Stimulated activated effector memory CD8-positive, alpha-beta T cell treated with anti-CD3 and anti-CD28 coated beads, Interleukin-12 subunit alpha, Interleukin-12 subunit beta, amount 100 ng/mL, for 72 hours (primary cell): ENCODE results near the gene NKD1.

Source experiments
- ATAC-seq: fragments of 150-1000 bp; cut with Tn5 transposase; 2 replicates; pipeline ENCODE4 v1.10.0; 2021
- DNase-seq, 2 donors: peaks; one replicate each; pipeline ENCODE4 v3.0.0; 2021 to 2022; ENCODE audit warnings: low spot score in 2 of 2
- H3K27ac Mint-ChIP-seq: one replicate; pipeline ENCODE4 v1.8.0; 2022; ENCODE audit warnings: mild to moderate bottlenecking, mixed read lengths
- H3K36me3 Mint-ChIP-seq: one replicate; pipeline ENCODE4 v1.8.0; 2022; ENCODE audit warnings: mild to moderate bottlenecking, mixed read lengths
- H3K4me1 Mint-ChIP-seq: one replicate; pipeline ENCODE4 v1.8.0; 2022; ENCODE audit warnings: mixed read lengths
- H3K4me3 Mint-ChIP-seq: one replicate; pipeline ENCODE4 v1.8.0; 2022; ENCODE audit warnings: mild to moderate bottlenecking, mixed read lengths
- H3K9me3 Mint-ChIP-seq: one replicate; pipeline ENCODE4 v1.8.0; 2022; ENCODE audit warnings: mixed read lengths

NKD1 gene

GRCh38 chr16:50667497-50668367, 119.5 kb downstream of the NKD1 start:
- Mint-ChIP-seq H3K27ac (peak overlapping the region; percentile 10), H3K36me3 (peaks cover 37% of the 10 kb centered on the region), H3K9me3 (peaks cover 8% of the 10 kb centered on the region), H3K4me3 (peak overlapping the region; percentile 57), H3K4me1 (peaks cover 38% of the 10 kb centered on the region)
- no peak for DNase-seq
- ATAC-seq: no peak

- H3K4me3 Mint-ChIP-seq: no peak overlapping the region
- DNase-seq: no peak
- peak overlapping the region; percentile 10 for H3K27ac Mint-ChIP-seq
- H3K4me1 Mint-ChIP-seq: peaks cover 38% of the 10 kb centered on the region
- ATAC-seq: no peak
- H3K36me3 Mint-ChIP-seq: peaks cover 45% of the 10 kb centered on the region
- peaks cover 11% of the 10 kb centered on the region for H3K9me3 Mint-ChIP-seq
Observed at GRCh38 chr16:50668368-50669008, 120.3 kb downstream of the NKD1 start.

- H3K36me3 Mint-ChIP-seq: peaks cover 57% of the 10 kb centered on the region
- H3K9me3 Mint-ChIP-seq: peaks cover 11% of the 10 kb centered on the region
- DNase-seq (no peak), ATAC-seq (no peak)
- peak overlapping the region; percentile 10 for H3K27ac Mint-ChIP-seq
- H3K4me1 Mint-ChIP-seq: peaks cover 38% of the 10 kb centered on the region
- H3K4me3 Mint-ChIP-seq: no peak overlapping the region
Observed at GRCh38 chr16:50669741-50670140, 121.5 kb downstream of the NKD1 start.

- Mint-ChIP-seq H3K27ac (peak overlapping the region; percentile 58), H3K4me3 (no peak overlapping the region)
- no peak for ATAC-seq
Observed at GRCh38 chr16:50670476-50670875, 122.3 kb downstream of the NKD1 start.

GRCh38 chr16:50671644-50672260, 123.6 kb downstream of the NKD1 start:
- H3K4me3 Mint-ChIP-seq: no peak overlapping the region
- peak overlapping the region; percentile 74 for H3K27ac Mint-ChIP-seq
- peak; percentile 22 for ATAC-seq
- H3K36me3 Mint-ChIP-seq: peaks cover 77% of the 10 kb centered on the region
- H3K4me1 Mint-ChIP-seq: peaks cover 30% of the 10 kb centered on the region
- peaks cover 11% of the 10 kb centered on the region for H3K9me3 Mint-ChIP-seq
- peak; percentile 47 to 83 for DNase-seq

More at GRCh38 chr16:50670476-50670875, 122.3 kb downstream of the NKD1 start:
- no peak for DNase-seq
- Mint-ChIP-seq H3K4me1 (peaks cover 30% of the 10 kb centered on the region), H3K9me3 (peaks cover 11% of the 10 kb centered on the region), H3K36me3 (peaks cover 64% of the 10 kb centered on the region)

- no peak overlapping the region for H3K4me3 Mint-ChIP-seq
- peaks cover 87% of the 10 kb centered on the region for H3K36me3 Mint-ChIP-seq
- peaks cover 11% of the 10 kb centered on the region for H3K9me3 Mint-ChIP-seq
- ATAC-seq (no peak), DNase-seq (no peak)
- peaks cover 30% of the 10 kb centered on the region for H3K4me1 Mint-ChIP-seq
- no peak overlapping the region for H3K27ac Mint-ChIP-seq
Observed at GRCh38 chr16:50673496-50674275, 125.5 kb downstream of the NKD1 start.

- Mint-ChIP-seq H3K4me1 (peaks cover 42% of the 10 kb centered on the region), H3K36me3 (peaks cover 85% of the 10 kb centered on the region)
- peak; percentile 52 for ATAC-seq
Observed at GRCh38 chr16:50674831-50675230, 126.6 kb downstream of the NKD1 start.

GRCh38 chr16:50675686-50676610, 127.8 kb downstream of the NKD1 start:
- ATAC-seq: no peak
- no peak for DNase-seq
- H3K27ac Mint-ChIP-seq: no peak overlapping the region
- peaks cover 11% of the 10 kb centered on the region for H3K9me3 Mint-ChIP-seq
- peaks cover 49% of the 10 kb centered on the region for H3K4me1 Mint-ChIP-seq
- peaks cover 79% of the 10 kb centered on the region for H3K36me3 Mint-ChIP-seq
- H3K4me3 Mint-ChIP-seq: no peak overlapping the region

More at GRCh38 chr16:50674831-50675230, 126.6 kb downstream of the NKD1 start:
- DNase-seq: no peak
- H3K4me3 Mint-ChIP-seq: no peak overlapping the region
- H3K9me3 Mint-ChIP-seq: peaks cover 11% of the 10 kb centered on the region
- H3K27ac Mint-ChIP-seq: no peak overlapping the region

- H3K4me1 Mint-ChIP-seq: peaks cover 49% of the 10 kb centered on the region
- ATAC-seq: no peak
- H3K36me3 Mint-ChIP-seq: peaks cover 72% of the 10 kb centered on the region
- no peak overlapping the region for H3K4me3 Mint-ChIP-seq
- peak overlapping the region; percentile 92 for H3K27ac Mint-ChIP-seq
- DNase-seq: no peak
- H3K9me3 Mint-ChIP-seq: peaks cover 7% of the 10 kb centered on the region
Observed at GRCh38 chr16:50676684-50677225, 128.6 kb downstream of the NKD1 start.

GRCh38 chr16:50677351-50677750, 129.2 kb downstream of the NKD1 start:
- DNase-seq: no peak
- Mint-ChIP-seq H3K27ac (peak overlapping the region; percentile 92), H3K36me3 (peaks cover 66% of the 10 kb centered on the region), H3K4me3 (no peak overlapping the region), H3K9me3 (peaks cover 6% of the 10 kb centered on the region), H3K4me1 (peaks cover 54% of the 10 kb centered on the region)
- no peak for ATAC-seq

- Mint-ChIP-seq H3K4me3 (peak overlapping the region; percentile 87), H3K9me3 (no peaks in the 10 kb centered on the region), H3K27ac (peak overlapping the region; percentile 92), H3K36me3 (peaks cover 55% of the 10 kb centered on the region), H3K4me1 (peaks cover 66% of the 10 kb centered on the region)
- DNase-seq (no peak), ATAC-seq (no peak)
Observed at GRCh38 chr16:50678531-50678930, 130.3 kb downstream of the NKD1 start.

- Mint-ChIP-seq H3K4me1 (peaks cover 74% of the 10 kb centered on the region), H3K9me3 (no peaks in the 10 kb centered on the region), H3K27ac (peak overlapping the region; percentile 92), H3K4me3 (peak overlapping the region; percentile 87), H3K36me3 (peaks cover 54% of the 10 kb centered on the region)
- DNase-seq (no peak), ATAC-seq (no peak)
Observed at GRCh38 chr16:50679266-50679665, 131.1 kb downstream of the NKD1 start.

- ATAC-seq (no peak), DNase-seq (no peak)
- peak overlapping the region; percentile 87 for H3K4me3 Mint-ChIP-seq
- no peaks in the 10 kb centered on the region for H3K9me3 Mint-ChIP-seq
- H3K27ac Mint-ChIP-seq: peak overlapping the region; percentile 92
- H3K36me3 Mint-ChIP-seq: peaks cover 48% of the 10 kb centered on the region
- H3K4me1 Mint-ChIP-seq: peaks cover 80% of the 10 kb centered on the region
Observed at GRCh38 chr16:50679676-50680555, 131.7 kb downstream of the NKD1 start.
